ENCODE results near the gene ZSWIM6. TPM values are rescaled to one million over a fixed set of nuclear protein-coding genes. Genes with fewer than 3 reads are reported as not detected.

Gene ZSWIM6
- total and polyA plus RNA-seq, 11 donors = 1.9 to 14.9 (median 6.3) TPM

GRCh38 chr5:61534481-61535267, 202.6 kb downstream of the ZSWIM6 start:
- intact Hi-C loops (cut with DNase I) = no loop called here

GRCh38 chr5:61535828-61536227, 203.8 kb downstream of the ZSWIM6 start:
- no peak for TF ChIP-seq POLR2A (IDR thresholded peaks at IDR 0.05)
- no peak for TF ChIP-seq CTCF (IDR thresholded peaks at IDR 0.05)
- Histone ChIP-seq H3K9me3 (peaks cover 0 to 11% (median 2%) of the 10 kb centered on the region in 12 donors), H3K36me3 (peaks cover 0 to 85% (median 66%) of the 10 kb centered on the region in 9 donors), H3K4me3 (no peak overlapping the region), H3K4me1 (no peaks in the 10 kb centered on the region), H3K27me3 (no peaks in the 10 kb centered on the region), H3K27ac (no peak overlapping the region)
- 94 to 98% (median 95%) methylated on average over 7 of the region's 7 CpGs for WGBS, 4 donors
- ATAC-seq (no peak), DNase-seq (no peak)
- intact Hi-C loops (cut with DNase I) = no loop called here

More at GRCh38 chr5:61534481-61535267, 202.6 kb downstream of the ZSWIM6 start:
- Histone ChIP-seq H3K4me1 (no peaks in the 10 kb centered on the region), H3K27me3 (no peaks in the 10 kb centered on the region), H3K9me3 (peaks cover 0 to 11% (median 2%) of the 10 kb centered on the region in 12 donors), H3K4me3 (no peak overlapping the region), H3K27ac (no peak overlapping the region), H3K36me3 (peaks cover 0 to 80% (median 66%) of the 10 kb centered on the region in 9 donors)
- WGBS, 4 donors = 88 to 94% (median 94%) methylated on average over 5 of the region's 5 CpGs
- TF ChIP-seq POLR2A (IDR thresholded peaks at IDR 0.05) (no peak), CTCF (IDR thresholded peaks at IDR 0.05) (no peak)
- DNase-seq (no peak), ATAC-seq (no peak)

DNA sequence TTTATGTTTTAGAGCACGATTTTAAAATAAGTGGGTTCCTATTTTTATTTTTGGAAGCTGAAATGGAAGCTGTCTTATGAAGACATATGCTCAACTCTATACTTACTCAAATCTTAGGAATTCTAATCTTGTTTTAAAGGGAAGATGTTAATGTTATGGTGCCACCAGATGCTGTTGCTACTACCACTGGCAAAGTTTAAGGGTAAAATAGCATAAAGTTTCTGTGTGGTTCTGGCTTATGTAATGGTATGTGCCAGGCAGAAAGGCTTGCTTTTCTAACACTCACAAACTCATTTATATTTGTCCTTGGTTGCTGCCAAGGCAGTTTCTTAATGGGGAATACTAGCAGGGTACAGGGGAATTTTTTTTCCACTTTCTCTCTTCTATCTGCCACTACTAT, 204.9 kb downstream of the ZSWIM6 start:
- 90 to 97% (median 93%) methylated on average over 1 of the region's 1 CpG for WGBS, 4 donors
- DNase-seq (no peak), ATAC-seq (no peak)
- peaks cover 0 to 84% (median 68%) of the 10 kb centered on the region in 9 donors for H3K36me3 ChIP-seq
- H3K27ac ChIP-seq = no peak overlapping the region
- H3K4me1 ChIP-seq = no peaks in the 10 kb centered on the region
- TF ChIP-seq POLR2A (IDR thresholded peaks at IDR 0.05) (no peak), CTCF (IDR thresholded peaks at IDR 0.05) (no peak)
- H3K4me3 ChIP-seq = no peak overlapping the region
- no peaks in the 10 kb centered on the region for H3K27me3 ChIP-seq
- intact Hi-C loops (cut with DNase I) = no loop called here
- peaks cover 0 to 13% (median 2%) of the 10 kb centered on the region in 12 donors for H3K9me3 ChIP-seq

- intact Hi-C loops (cut with DNase I) = no loop called here
Measured at GRCh38 chr5:61538722-61539501, 206.9 kb downstream of the ZSWIM6 start.

More at GRCh38 chr5:61538722-61539501, 206.9 kb downstream of the ZSWIM6 start:
- no peaks in the 10 kb centered on the region for H3K4me1 ChIP-seq
- TF ChIP-seq CTCF (IDR thresholded peaks at IDR 0.05) (no peak), POLR2A (IDR thresholded peaks at IDR 0.05) (no peak)
- H3K36me3 ChIP-seq = peaks cover 10 to 90% (median 84%) of the 10 kb centered on the region in 9 donors
- no peak for ATAC-seq
- no peak overlapping the region for H3K27ac ChIP-seq
- no peak for DNase-seq
- H3K9me3 ChIP-seq = peaks cover 0 to 20% (median 2%) of the 10 kb centered on the region in 12 donors
- WGBS, 4 donors = 93 to 96% (median 95%) methylated on average over 5 of the region's 5 CpGs
- H3K4me3 ChIP-seq = no peak overlapping the region
- H3K27me3 ChIP-seq = no peaks in the 10 kb centered on the region

Data from heart left ventricle (tissue), 16 donors.